ENCODE data around the gene AHCY. TPM values are rescaled to one million over a fixed set of nuclear protein-coding genes. Genes with fewer than 3 reads are reported as not detected.

AHCY gene
- total RNA-seq, 1 experiment from 2014 or later = 350 TPM

GRCh38 chr20:34235875-34236274 lies 67.3 kb downstream of the AHCY start:
- H3K27me3 ChIP-seq (ENCODE audit: insufficient read depth, low read length) = no peaks in the 10 kb centered on the region
- DNase-seq (ENCODE audit: low read depth, low spot score) (no peak), ATAC-seq (no peak)
- no peaks in the 10 kb centered on the region for H4K20me1 ChIP-seq (ENCODE audit: insufficient read depth)
- H3K9ac ChIP-seq (ENCODE audit: low read length) = no peak overlapping the region
- no peak overlapping the region for H3K4me3 ChIP-seq (replicated peaks in 1 of 2; ENCODE audit: low read depth in 1 of 2, low read length in 2 of 2)
- TF ChIP-seq ELF1 (IDR thresholded peaks at IDR 0.05; ENCODE audit: borderline replicate concordance, low read depth) (no peak), EZH2phosphoT487 (IDR thresholded peaks at IDR 0.05; ENCODE audit: borderline replicate concordance) (no peak), JUND (IDR thresholded peaks at IDR 0.05) (no peak), FOSL1 (IDR thresholded peaks at IDR 0.05; ENCODE audit: low read depth) (no peak), CBX3 (IDR thresholded peaks at IDR 0.05; ENCODE audit: low read depth) (no peak), ZBTB33 (IDR thresholded peaks at IDR 0.05; ENCODE audit: extremely low read depth, insufficient replicate concordance, low read length) (no peak)
- H3K79me2 ChIP-seq (ENCODE audit: insufficient read depth, low read length) = no peaks in the 10 kb centered on the region
- H3K4me2 ChIP-seq (ENCODE audit: low read length) = no peak overlapping the region
- CTCF ChIA-PET = no interaction called here
- BruUV-seq (replicated peaks) = no TSS peak
- RAD21 ChIA-PET (ENCODE audit: low non-redundant PET in 1 of 2, low total read pairs in 2 of 2, uncharacterized antibody in 2 of 2, unreplicated experiment in 2 of 2) = no interaction called here
- no peak overlapping the region for H2AFZ ChIP-seq (ENCODE audit: low read depth, low read length, poor library complexity, severe bottlenecking)
- H3K36me3 ChIP-seq (ENCODE audit: control insufficient read depth in 1 of 2, insufficient read depth in 2 of 2, low read length in 2 of 2) = no peaks in the 10 kb centered on the region
- H3K4me1 ChIP-seq (ENCODE audit: control insufficient read depth in 1 of 2, insufficient read depth in 2 of 2, low read length in 2 of 2) = no peaks in the 10 kb centered on the region
- H3K9me3 ChIP-seq (ENCODE audit: control insufficient read depth in 1 of 2, insufficient read depth in 1 of 2, low read depth in 1 of 2, low read length in 2 of 2) = 0 out of 4 replicates have a peak, but pooled peaks cover 0 to 3% of the 10 kb centered on the region in 2 experiments
- H3K27ac ChIP-seq (ENCODE audit: low read depth, low read length) = no peak overlapping the region
- H3K9me2 ChIP-seq (ENCODE audit: insufficient read depth) = no peaks in the 10 kb centered on the region
- POLR2A ChIA-PET = interaction anchor here (0.6 kb wide), 1 partner anchor 34 kb away, joined by 3 read pairs; no protein-coding TSS in a partner anchor
- intact Hi-C loops (cut with micrococcal nuclease) = no loop called here

GRCh38 chr20:34233687-34234086 lies 69.5 kb downstream of the AHCY start:
- POLR2A ChIA-PET = no interaction called here
- H3K4me3 ChIP-seq (replicated peaks in 1 of 2; ENCODE audit: low read depth in 1 of 2, low read length in 2 of 2) = no peak overlapping the region
- no peaks in the 10 kb centered on the region for H3K9me2 ChIP-seq (ENCODE audit: insufficient read depth)
- H4K20me1 ChIP-seq (ENCODE audit: insufficient read depth) = no peaks in the 10 kb centered on the region
- no peak overlapping the region for H3K9ac ChIP-seq (ENCODE audit: low read length)
- CTCF ChIA-PET = no interaction called here
- RAD21 ChIA-PET (ENCODE audit: low non-redundant PET in 1 of 2, low total read pairs in 2 of 2, uncharacterized antibody in 2 of 2, unreplicated experiment in 2 of 2) = no interaction called here
- H3K4me2 ChIP-seq (ENCODE audit: low read length) = no peak overlapping the region
- H3K27ac ChIP-seq (ENCODE audit: low read depth, low read length) = no peak overlapping the region
- no peaks in the 10 kb centered on the region for H3K27me3 ChIP-seq (ENCODE audit: insufficient read depth, low read length)
- H2AFZ ChIP-seq (ENCODE audit: low read depth, low read length, poor library complexity, severe bottlenecking) = no peak overlapping the region
- H3K9me3 ChIP-seq (ENCODE audit: control insufficient read depth in 1 of 2, insufficient read depth in 1 of 2, low read depth in 1 of 2, low read length in 2 of 2) = 0 out of 4 replicates have a peak, but pooled peaks cover 0 to 3% of the 10 kb centered on the region in 2 experiments
- DNase-seq (ENCODE audit: low read depth, low spot score) = no peak
- H3K36me3 ChIP-seq (ENCODE audit: control insufficient read depth in 1 of 2, insufficient read depth in 2 of 2, low read length in 2 of 2) = no peaks in the 10 kb centered on the region
- intact Hi-C loops (cut with micrococcal nuclease) = no loop called here
- H3K79me2 ChIP-seq (ENCODE audit: insufficient read depth, low read length) = no peaks in the 10 kb centered on the region
- no TSS peak for BruUV-seq (replicated peaks)
- no peak for ATAC-seq
- no peaks in the 10 kb centered on the region for H3K4me1 ChIP-seq (ENCODE audit: control insufficient read depth in 1 of 2, insufficient read depth in 2 of 2, low read length in 2 of 2)
- TF ChIP-seq YY1 (IDR thresholded peaks at IDR 0.05; ENCODE audit: extremely low read depth, insufficient replicate concordance, low read depth, low read length) (no peak), ZNF274 (IDR thresholded peaks at IDR 0.05; ENCODE audit: low read depth, low read length) (no peak), REST (IDR thresholded peaks at IDR 0.05; ENCODE audit: low read depth) (no peak), JUND (IDR thresholded peaks at IDR 0.05) (no peak), POLR2AphosphoS5 (IDR thresholded peaks at IDR 0.05; ENCODE audit: low read depth, low read length) (no peak), EGR1 (IDR thresholded peaks at IDR 0.05; ENCODE audit: low read depth) (no peak), EZH2 (IDR thresholded peaks at IDR 0.05) (no peak), ZFX (IDR thresholded peaks at IDR 0.05) (no peak), FOSL1 (IDR thresholded peaks at IDR 0.05; ENCODE audit: low read depth) (no peak), SRF (IDR thresholded peaks at IDR 0.05; ENCODE audit: low read depth) (no peak), TCF7L2 (IDR thresholded peaks at IDR 0.05; ENCODE audit: borderline replicate concordance, extremely low read depth, insufficient read depth, insufficient read length) (no peak)

Data from HCT116 (cell line).